ENCODE results near the gene PHF5A. TPM values are rescaled to one million over a fixed set of nuclear protein-coding genes. Genes with fewer than 3 reads are reported as not detected.

Gene PHF5A
- total RNA-seq, 1 donor from 2014 or later, result 114 TPM

DNA sequence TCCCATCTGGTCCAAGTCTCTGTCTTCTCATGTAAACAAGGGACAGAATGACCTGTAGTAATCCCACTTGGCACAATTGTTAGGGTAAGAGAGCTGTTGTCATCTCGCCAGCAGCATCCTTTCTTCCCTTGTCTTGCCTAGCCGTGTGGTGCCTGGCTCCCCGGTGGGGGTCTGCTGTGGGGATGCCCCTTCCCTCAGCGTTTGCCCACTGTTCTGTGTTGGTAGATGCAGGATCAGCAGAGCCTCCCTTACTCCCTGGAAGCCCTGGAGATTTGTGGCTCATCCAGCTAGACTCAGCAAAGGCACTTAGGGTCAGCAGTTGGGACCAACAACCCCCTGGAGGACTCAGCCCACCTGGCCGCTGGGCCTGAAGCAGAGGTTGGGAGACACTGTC, 13.4 kb upstream of the PHF5A start:
- Mint-ChIP-seq H3K27ac (peak overlapping the region; percentile 34), H3K27me3 (ENCODE audit: insufficient read depth, low read depth) (peaks cover 3% of the 10 kb centered on the region), H3K9me3 (no peaks in the 10 kb centered on the region), H3K4me3 (peak overlapping the region; percentile 52), H3K36me3 (no peaks in the 10 kb centered on the region), H3K4me1 (peaks cover 61% of the 10 kb centered on the region)
- Histone ChIP-seq H3K4me1 (peaks cover 44% of the 10 kb centered on the region), H4K20me1 (ENCODE audit: low read depth) (peaks cover 14% of the 10 kb centered on the region), H3K36me3 (no peaks in the 10 kb centered on the region), H3K9me3 (ENCODE audit: low read depth) (no peaks in the 10 kb centered on the region), H2AFZ (replicated peaks) (no peak overlapping the region), H3K27ac (peak overlapping the region; percentile 68), H3K27me3 (no peaks in the 10 kb centered on the region), H3F3A (ENCODE audit: low read depth) (peaks cover 57% of the 10 kb centered on the region), H3K4me3 (no peak overlapping the region), H3K4me2 (no peak overlapping the region), H3K9ac (no peak overlapping the region), H3K79me2 (ENCODE audit: low read depth) (peaks cover 85% of the 10 kb centered on the region)
- TF ChIP-seq, protein P1, sequence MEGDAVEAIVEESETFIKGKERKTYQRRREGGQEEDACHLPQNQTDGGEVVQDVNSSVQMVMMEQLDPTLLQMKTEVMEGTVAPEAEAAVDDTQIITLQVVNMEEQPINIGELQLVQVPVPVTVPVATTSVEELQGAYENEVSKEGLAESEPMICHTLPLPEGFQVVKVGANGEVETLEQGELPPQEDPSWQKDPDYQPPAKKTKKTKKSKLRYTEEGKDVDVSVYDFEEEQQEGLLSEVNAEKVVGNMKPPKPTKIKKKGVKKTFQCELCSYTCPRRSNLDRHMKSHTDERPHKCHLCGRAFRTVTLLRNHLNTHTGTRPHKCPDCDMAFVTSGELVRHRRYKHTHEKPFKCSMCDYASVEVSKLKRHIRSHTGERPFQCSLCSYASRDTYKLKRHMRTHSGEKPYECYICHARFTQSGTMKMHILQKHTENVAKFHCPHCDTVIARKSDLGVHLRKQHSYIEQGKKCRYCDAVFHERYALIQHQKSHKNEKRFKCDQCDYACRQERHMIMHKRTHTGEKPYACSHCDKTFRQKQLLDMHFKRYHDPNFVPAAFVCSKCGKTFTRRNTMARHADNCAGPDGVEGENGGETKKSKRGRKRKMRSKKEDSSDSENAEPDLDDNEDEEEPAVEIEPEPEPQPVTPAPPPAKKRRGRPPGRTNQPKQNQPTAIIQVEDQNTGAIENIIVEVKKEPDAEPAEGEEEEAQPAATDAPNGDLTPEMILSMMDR (IDR thresholded peaks at IDR 0.05), result no peak
- no peak for TF ChIP-seq EZH2phosphoT487 (IDR thresholded peaks at IDR 0.05)
- no peak for TF ChIP-seq EZH2 (IDR thresholded peaks at IDR 0.05)
- DNase-seq (ENCODE audit: low spot score), result no peak

DNA sequence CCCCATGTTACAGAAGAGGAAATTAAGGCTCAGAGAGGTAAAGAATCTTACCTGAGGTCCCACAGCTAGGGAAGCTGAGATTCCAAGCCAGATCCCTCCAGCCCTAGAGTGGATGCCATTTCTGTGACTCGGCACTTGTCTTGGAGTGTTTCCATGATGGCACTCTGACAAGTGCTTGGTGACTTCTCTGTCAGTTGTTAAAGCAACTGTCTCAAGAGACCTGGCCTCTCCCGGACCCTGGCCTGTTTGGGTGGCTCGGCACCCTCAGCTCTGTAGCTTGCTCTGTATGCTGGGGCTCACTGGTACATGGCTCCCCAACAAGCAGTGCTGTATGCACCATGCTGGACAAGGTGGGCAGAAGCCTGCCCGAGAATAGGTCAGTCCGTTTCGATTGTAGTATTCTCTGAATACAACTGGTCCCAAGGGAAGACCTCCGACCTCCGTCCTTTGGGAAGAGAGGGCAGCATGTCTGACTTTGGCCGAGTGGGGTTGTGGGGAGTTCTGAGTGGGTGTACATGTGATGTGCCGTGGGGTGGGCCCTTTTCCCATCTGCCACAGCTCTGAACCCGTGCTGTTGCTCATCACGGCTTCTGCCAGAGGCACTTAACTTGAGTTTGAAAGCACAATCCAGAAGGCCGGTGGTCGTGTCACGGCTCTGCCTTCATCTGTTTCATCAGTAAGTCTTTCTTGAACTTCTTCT, 12.8 kb upstream of the PHF5A start:
- peaks cover 40% of the 10 kb centered on the region for H3K4me1 ChIP-seq
- no peak overlapping the region for H3K4me3 ChIP-seq
- DNase-seq (ENCODE audit: low spot score), result no peak
- H3K9ac ChIP-seq, result no peak overlapping the region
- H3K27me3 ChIP-seq, result no peaks in the 10 kb centered on the region
- no peak overlapping the region for H3K4me2 ChIP-seq
- H3K36me3 ChIP-seq, result no peaks in the 10 kb centered on the region
- H3K27ac ChIP-seq, result peak overlapping the region; percentile 32
- peaks cover 87% of the 10 kb centered on the region for H3K79me2 ChIP-seq (ENCODE audit: low read depth)
- peak overlapping the region; percentile 92 for H3K27ac Mint-ChIP-seq
- H2AFZ ChIP-seq (replicated peaks), result no peak overlapping the region
- peak overlapping the region; percentile 52 for H3K4me3 Mint-ChIP-seq
- TF ChIP-seq EZH2 (IDR thresholded peaks at IDR 0.05) (no peak), EZH2phosphoT487 (IDR thresholded peaks at IDR 0.05) (no peak)
- TF ChIP-seq, protein P1 (IDR thresholded peaks at IDR 0.05), result no peak
- H4K20me1 ChIP-seq (ENCODE audit: low read depth), result peaks cover 11% of the 10 kb centered on the region
- H3K9me3 ChIP-seq (ENCODE audit: low read depth), result no peaks in the 10 kb centered on the region
- peaks cover 56% of the 10 kb centered on the region for H3K4me1 Mint-ChIP-seq
- no peaks in the 10 kb centered on the region for H3K27me3 Mint-ChIP-seq (ENCODE audit: insufficient read depth, low read depth)
- no peaks in the 10 kb centered on the region for H3K36me3 Mint-ChIP-seq
- H3K9me3 Mint-ChIP-seq, result no peaks in the 10 kb centered on the region
- H3F3A ChIP-seq (ENCODE audit: low read depth), result peaks cover 53% of the 10 kb centered on the region

DNA sequence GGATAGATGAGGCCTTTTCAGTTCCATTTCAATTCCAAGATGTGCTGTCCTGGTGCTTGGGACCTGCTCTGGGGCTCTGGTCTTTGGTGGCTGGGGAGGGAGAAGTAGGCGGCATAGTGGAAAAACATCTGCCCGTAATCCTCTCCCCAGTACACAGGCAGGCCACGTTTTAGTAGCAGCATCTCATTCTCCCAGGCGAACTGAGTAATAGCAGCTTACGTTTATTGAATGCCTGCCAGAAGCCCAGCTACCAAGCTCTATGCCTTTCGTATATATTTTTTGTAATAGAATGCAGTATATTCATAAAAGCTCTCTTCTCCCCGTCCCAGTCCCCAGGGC, 11.9 kb upstream of the PHF5A start:
- Histone ChIP-seq H2AFZ (replicated peaks) (no peak overlapping the region), H3K9ac (no peak overlapping the region), H3K79me2 (ENCODE audit: low read depth) (peaks cover 88% of the 10 kb centered on the region), H3K36me3 (no peaks in the 10 kb centered on the region), H3K4me3 (peak overlapping the region; percentile 23), H3K27me3 (no peaks in the 10 kb centered on the region), H3K4me1 (peaks cover 40% of the 10 kb centered on the region), H3F3A (ENCODE audit: low read depth) (peaks cover 47% of the 10 kb centered on the region), H4K20me1 (ENCODE audit: low read depth) (peaks cover 11% of the 10 kb centered on the region), H3K27ac (peak overlapping the region; percentile 89), H3K9me3 (ENCODE audit: low read depth) (no peaks in the 10 kb centered on the region), H3K4me2 (peak overlapping the region; percentile 72)
- H3K4me3 Mint-ChIP-seq, result peak overlapping the region; percentile 72
- no peak for DNase-seq (ENCODE audit: low spot score)
- no peak for TF ChIP-seq EZH2 (IDR thresholded peaks at IDR 0.05)
- TF ChIP-seq, protein P1 (IDR thresholded peaks at IDR 0.05), result no peak
- TF ChIP-seq EZH2phosphoT487 (IDR thresholded peaks at IDR 0.05), result no peak
- peaks cover 50% of the 10 kb centered on the region for H3K4me1 Mint-ChIP-seq
- H3K9me3 Mint-ChIP-seq, result no peaks in the 10 kb centered on the region
- H3K27ac Mint-ChIP-seq, result peak overlapping the region; percentile 92
- H3K36me3 Mint-ChIP-seq, result no peaks in the 10 kb centered on the region
- no peaks in the 10 kb centered on the region for H3K27me3 Mint-ChIP-seq (ENCODE audit: insufficient read depth, low read depth)

All from neural progenitor cell (in vitro differentiated cells).